DMS153 treated with DMSO at 0.1 percent for 48 hours (cell line): ENCODE data around the gene ZNF771.

Experiments
- DNase-seq: peaks from one replicate; lab custom pipeline; 2025; ENCODE audit not compliant: unreplicated experiment; lab: John Stamatoyannopoulos, UW

Gene ZNF771

DNA sequence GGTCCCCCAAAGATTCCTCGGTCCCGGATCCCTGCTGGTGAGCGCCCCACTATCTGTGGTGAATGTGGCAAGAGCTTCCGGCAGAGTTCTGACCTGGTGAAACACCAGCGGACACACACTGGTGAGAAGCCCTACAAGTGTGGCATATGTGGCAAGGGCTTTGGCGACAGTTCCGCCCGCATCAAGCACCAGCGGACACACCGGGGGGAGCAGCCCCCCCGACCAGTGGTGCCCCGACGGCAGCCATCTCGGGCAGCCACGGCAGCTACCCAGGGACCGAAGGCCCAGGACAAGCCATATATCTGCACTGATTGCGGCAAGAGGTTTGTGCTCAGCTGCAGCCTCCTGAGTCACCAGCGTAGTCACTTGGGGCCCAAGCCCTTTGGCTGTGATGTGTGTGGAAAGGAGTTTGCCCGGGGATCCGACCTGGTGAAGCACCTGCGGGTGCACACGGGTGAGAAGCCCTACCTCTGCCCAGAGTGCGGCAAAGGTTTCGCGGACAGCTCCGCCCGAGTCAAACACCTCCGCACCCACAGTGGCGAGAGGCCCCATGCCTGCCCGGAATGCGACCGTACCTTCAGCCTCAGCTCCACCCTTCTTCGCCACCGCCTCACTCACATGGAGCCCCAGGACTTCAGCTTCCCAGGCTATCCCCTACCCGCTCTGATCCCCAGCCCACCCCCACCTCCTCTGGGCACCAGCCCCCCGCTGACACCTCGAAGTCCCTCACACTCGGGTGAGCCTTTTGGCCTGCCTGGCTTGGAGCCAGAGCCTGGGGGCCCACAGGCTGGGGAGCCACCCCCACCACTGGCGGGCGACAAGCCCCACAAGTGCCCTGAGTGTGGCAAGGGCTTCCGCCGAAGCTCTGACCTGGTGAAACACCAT, 9.4 kb upstream of the ZNF771 start:
- DNase-seq: no peak

DNA sequence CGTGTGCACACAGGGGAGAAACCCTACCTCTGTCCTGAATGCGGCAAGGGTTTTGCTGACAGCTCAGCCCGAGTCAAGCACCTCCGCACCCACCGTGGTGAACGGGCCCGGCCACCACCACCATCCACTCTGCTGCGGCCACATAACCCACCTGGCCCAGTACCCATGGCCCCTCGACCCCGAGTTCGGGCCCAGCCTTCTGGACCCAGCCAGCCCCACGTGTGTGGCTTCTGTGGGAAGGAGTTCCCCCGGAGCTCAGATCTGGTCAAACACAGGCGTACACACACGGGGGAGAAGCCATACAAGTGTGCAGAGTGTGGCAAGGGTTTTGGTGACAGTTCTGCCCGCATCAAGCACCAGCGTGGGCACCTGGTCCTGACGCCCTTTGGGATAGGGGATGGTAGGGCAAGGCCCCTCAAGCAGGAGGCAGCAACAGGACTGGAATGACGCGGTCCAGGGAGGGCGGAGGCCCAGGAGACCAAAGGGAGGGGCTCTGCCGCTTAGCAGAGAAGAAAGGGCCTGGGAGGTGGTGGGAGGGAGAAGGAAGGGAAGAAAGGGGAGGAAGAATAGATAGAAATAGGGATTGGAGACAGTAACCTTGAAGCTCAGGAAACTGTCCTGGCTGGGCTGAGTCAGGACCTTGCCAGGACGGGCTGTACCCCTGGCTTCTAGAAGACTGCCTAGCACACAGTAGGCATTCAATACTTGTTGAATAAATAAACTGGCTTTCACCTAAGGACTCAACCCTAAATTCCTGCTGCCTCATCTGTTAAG, 8.6 kb upstream of the ZNF771 start:
- DNase-seq: no peak

DNA sequence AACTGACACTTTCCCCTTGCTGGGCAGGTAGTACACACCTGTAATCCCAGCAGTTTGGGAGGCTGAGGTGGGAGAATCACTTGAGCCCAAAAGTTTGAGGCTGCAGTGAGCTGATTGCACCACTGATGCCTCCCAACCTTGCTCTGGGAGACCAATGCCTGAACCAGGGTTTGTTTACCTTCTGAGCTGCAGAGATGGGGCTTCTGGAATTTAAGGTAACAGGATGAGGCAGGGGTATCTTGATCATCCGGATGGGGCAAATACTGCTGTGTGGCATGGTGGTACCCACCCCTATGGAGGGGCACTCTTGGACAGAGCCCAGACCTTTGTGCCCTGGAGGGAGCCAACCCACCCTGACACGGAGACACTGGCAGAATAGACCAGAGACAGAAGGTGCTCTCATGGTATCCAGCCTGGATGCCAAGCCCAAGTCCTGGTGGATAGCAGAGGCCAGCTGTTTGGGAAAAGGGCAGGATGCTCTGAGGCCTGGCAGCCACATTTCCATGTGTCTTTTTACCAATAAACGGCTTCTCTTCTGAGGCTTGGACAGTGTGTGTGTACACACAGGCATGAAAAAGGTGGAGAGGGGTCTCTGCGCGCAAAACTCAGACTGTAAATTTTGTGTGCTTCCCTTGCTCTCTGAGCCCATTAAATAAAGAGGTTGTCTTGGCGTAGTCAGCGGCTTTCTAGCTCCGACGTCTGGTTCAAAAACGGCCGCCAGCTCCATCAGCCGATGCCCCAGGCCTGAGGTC, 7.8 kb upstream of the ZNF771 start:
- DNase-seq: no peak

DNA sequence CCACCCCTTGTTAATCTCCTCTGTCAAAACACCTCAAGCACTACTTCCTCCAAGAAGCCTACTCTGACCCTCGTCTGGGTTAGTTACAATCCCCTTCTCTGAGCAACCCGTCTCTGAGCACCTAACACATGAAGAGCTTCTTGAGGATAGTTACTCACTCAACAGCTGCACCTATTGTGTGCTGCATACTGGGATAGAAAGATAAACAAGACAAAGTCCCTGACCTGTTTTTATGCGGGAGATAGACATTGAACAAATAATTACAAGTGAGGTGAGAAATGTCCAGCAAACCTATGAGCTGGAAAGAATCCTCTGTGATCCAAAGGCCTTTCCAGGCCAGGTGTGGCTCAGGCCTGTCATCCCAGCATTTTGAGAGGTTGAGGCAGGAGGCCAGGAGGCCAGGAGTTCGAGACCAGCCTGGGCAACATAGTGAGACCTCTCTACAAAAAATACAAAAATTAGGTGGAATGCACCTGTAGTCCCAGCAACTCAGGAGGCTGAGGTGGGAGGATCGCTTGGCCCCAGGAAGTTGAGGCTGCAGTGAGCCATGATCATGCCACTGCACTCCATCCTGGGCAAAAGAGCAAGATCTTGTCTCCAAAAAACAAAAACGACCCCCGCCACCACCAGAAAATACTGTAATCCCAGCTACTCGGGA, 5.5 kb upstream of the ZNF771 start:
- DNase-seq: no peak

DNA sequence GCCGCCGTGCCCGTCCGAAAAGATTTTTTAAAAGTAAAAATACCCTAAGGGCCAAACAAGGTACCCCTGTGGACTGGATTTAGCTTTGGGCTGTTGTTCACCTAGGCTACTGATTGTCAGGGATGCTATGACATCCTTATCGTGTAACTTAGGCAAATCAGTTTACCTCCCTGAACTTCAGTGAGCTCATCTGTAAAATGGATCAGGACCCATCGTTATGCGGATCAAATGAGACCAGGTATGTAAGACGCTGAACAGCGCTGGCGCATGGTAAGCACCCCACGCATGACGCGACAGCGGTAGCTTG, 658 bp upstream of the ZNF771 start:
- no peak for DNase-seq

DNA sequence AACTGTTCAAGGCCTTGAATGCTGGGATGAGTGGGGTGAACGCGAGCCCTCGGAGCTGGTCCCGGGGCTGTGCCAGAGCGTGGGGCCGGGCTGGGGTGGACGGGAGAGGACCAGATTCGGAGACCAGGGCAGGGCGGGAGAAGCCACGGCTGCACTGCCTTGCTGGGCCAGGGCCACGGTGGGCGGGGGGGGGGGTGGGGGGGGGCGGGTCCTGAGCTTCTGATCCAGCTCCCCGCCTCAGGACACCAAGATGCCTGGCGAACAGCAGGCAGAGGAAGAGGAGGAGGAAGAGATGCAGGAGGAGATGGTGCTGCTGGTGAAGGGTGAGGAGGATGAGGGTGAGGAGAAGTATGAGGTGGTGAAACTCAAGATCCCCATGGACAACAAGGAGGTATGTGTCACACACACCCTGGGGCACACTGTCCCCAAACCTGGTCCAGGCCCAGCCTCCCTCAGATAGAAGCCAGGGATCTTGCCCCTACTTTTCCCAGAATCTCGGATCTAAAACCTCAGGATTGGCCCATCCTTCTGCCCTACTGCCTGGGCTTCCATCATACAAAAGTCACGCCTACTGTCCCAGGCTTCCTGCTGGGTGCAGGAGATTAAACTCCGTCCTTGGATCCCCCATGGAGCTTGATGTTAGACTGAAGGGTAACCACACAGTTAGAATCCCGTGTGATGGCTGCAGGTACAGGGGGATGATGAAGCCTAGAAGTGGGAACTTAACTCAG, 563 bp downstream of the ZNF771 start:
- DNase-seq: no peak

DNA sequence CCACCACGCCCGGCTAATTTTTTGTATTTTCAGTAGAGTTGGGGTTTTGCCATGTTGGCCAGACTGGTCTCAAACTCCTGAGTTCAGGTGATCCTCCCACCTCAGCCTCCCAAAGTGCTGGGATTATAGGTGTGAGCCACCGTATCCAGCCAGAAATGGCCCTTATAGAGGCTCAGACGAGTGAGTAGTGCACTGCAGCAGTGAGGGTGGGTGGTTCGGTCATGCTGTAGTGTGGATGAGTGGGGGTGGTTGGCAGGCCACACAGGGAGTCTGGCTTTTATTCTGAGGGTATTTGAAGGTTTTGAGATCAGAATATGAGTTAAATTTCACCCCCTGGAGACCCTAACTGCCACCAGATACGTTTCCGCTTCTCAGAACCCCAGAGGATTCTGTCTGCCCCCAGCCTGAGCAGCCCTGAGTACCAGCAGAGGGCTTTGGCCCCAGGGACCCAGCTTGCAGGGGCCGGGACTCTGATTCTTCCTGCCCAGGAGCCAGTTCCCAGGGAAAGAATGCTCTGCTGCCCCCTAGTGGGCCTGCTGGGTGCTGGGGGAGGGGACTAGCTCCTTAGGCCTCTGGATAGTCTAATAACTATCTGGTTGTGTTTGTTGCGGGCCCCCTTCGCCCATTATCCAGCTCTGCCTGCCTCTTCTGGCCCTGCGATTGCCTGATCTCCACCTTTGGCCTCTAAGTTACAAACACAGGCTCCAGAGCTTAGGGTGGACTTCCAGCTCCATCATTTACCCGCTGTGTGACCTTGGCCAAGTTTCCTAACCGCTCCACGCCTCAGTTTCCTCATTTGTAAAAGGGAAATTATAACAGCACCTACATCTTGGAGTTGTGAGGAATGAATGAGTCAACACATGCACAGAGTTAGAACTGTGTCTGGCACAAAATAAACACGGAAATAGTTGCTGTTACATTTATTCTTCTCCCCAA, 2.0 kb downstream of the ZNF771 start:
- peak; percentile 78 for DNase-seq

DNA sequence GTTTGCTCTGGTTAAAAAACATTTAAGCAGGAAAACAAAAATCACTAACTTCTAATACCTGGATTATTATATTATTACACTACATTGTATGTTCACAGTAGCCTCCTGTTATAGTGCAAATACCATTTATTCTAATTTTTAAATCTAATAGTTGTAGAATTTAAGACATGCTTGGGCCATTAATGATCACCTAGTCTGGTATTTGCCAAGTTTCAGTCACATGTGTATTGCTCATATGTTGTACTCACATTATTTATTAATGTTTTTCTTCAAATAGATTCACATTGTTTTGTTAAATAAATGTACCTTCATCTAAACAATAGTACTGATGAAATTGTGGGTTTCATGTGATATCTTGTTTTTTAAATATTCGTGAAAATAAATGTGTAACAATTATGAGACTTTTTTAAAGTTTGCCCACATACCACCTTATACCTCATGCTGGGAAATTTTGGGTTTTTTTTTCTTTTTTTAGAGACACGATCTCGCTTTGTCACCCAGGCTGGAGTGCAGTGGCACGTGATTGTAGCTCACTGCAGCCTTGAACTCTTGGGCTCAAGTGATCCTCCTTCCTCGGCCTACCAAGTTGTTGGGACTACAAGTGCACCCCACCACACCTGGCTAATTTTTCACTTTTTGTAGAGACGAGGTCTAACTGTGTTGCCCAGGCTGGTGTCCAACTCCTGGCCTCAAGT, 5.9 kb downstream of the ZNF771 start:
- DNase-seq: no peak

DNA sequence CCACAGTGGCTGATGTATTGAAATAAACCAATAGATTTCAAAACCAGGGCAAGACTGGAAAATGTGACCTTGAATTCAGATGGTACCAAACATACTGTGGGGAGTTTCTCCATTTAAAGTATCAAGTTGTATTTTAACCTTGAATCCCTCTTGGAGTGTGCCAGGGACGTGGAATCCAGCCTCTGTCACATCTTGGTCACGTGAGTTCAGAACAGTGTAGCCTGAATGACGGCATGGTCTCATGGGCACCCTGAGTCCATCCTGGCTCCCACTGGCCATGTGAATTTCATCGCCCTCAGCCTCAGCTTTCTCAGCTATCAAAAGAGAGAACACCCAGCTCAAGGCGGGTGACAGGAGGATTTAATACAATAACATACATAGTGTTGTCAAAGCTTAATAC, 6.8 kb downstream of the ZNF771 start:
- no peak for DNase-seq

DNA sequence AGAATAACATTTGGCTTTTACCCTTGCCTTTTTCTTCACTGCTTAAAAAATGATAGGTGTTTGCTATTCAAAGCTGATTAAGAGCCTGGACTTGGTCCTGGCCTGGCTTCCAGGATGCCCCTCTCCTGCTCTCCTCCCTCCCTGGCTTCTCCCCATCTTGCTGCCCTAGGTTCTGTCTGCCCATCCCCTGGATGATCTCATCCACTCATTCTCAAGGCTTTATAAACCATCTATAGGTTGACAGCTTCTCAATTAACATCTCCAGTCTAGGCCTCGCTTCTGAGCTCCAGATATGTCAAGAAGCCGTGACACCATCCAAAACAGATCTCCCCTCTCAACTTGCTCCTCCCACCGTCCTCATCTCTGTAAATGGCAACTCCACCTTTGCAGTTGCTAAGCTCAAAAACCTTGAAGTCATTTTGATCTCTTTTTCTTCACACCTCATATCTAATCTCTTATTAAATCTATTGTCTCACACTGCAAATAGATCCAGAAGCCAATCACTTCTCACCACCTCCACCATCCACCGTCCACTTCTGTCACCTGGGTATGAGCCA, 8.7 kb downstream of the ZNF771 start:
- no peak for DNase-seq

DNA sequence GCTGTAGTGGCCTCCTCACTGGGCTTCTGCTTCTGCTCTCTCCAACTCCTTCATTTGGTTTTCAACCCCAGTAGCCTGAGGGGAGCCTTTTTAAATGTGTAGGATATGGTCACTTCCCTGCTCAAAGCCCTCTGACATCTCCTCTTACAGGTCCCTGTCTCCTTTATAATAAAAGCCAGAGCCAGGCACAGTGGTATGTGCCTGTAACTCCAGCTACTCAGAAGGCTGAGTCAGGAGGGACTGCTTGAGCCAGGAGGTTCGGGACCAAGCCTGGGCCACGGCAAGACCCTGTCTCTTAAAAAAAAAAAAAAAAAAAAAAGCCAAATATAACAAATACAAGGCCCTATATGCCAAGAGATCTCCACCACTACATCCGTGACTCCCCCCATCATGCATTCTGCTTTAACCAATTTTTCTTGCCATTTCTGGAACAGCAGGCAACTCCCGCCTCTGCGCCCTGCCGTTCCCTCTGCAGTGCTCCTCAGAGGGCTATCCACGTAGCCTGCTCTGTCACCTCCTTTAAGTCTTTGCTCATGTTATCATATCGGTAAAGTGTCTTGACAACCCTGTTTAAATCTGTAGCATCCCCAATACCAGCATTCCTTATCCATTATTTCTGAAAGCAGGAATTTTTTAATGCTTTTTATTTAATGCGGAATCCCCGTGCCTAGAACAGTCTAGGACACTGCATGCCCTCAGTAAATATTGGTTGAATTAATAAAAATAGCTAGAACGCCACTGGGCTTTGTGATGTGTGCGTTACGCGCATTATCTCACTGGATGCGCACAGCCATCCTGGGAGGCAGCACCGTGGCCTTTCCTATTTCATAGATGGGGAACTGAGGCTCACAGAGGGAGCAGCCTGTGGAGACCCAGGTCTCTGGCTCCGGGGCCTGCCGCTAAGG, 9.5 kb downstream of the ZNF771 start:
- no peak for DNase-seq

DNA sequence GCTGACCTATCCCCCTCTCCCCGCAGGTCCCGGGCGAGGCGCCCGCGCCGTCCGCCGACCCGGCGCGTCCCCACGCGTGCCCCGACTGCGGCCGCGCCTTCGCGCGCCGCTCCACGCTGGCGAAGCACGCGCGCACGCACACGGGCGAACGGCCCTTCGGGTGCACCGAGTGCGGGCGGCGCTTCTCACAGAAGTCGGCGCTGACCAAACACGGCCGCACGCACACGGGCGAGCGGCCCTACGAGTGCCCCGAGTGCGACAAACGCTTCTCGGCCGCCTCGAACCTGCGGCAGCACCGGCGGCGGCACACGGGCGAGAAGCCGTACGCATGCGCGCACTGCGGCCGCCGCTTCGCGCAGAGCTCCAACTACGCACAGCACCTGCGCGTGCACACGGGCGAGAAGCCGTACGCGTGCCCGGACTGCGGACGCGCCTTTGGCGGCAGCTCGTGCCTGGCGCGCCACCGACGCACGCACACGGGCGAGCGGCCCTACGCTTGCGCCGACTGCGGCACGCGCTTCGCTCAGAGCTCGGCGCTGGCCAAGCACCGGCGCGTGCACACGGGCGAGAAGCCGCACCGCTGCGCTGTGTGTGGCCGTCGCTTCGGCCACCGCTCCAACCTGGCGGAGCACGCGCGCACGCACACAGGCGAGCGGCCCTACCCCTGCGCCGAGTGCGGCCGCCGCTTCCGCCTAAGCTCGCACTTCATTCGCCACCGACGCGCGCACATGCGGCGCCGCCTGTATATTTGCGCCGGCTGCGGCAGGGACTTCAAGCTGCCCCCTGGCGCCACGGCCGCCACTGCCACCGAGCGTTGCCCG, 10.3 kb downstream of the ZNF771 start:
- DNase-seq: peak; percentile 88

DNA sequence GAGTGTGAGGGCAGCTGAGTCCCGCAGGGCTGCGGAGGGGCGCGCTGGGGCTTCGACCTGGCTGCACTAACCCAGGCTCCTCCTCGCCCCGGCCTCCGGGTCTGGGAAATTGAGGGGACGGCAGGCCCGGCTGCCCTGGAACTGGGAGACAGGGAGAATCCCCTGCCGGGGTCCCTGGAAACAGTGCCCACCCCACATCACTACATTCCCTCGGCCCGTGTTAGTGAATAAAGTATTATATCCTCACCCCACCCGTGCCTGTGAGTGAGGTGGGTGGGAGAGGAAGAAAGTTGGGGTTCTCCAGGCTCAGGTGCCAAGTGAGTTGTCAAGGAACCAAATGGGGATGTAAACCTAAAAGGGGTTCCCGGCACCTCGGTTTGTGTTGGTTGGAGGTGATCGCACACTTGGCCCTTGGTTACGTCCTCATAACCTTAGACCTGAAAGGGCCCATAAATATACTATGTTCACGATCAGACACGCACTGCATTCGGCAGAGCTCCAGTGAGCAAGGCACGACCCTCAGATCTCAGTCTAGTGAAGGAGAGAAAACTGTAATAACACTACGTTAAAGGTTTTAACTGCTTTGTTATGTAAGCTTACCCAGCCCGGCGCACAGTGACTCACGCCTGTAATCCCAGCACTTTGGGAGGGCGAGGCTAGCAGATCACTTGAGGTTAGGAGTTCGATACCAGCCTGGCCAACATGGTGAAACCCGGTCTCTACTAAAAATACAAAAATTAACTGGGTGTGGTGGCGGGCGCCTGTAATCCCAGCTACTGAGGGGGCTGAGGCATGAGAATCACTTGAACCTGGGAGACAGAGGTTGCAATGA, 11.2 kb downstream of the ZNF771 start:
- DNase-seq: no peak

DNA sequence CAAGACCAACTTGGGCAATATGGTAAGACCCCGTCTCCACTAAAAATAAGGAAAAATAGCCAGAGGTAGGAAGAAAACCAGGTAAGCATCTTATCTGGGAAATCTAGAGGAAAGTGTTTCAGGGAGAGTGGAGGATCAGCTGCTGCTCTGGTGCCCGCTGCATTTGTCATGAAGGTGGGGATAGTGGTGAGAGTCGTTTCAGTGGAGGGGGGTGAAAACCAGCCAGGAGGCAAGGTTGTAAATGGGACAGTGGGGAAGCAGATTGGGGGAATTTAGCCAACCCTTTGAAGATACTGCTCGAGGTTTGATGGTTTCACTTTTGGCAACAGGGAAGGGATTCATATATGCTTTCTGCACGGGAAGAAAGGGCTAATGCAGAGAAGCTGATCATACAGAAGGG, 13.6 kb downstream of the ZNF771 start:
- no peak for DNase-seq

DNA sequence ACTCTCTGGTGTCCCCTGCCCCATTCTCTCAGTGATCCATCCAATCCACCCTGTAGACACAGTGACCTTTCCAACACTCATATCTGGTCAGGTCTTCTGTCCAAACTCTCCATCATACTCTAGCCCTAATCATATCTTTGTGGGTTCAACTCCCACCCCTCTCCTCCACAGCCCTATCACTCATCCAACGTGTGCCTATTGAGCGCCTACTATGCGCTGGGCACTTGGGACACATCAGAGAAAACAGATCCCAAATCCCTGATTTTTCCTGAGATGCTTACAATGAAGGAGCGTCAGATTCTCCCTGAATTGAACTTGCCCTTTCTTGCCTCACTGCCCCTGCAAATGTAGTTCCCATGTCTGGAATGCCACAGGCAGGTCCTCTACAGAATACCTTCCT, 20.6 kb downstream of the ZNF771 start:
- no peak for DNase-seq

DNA sequence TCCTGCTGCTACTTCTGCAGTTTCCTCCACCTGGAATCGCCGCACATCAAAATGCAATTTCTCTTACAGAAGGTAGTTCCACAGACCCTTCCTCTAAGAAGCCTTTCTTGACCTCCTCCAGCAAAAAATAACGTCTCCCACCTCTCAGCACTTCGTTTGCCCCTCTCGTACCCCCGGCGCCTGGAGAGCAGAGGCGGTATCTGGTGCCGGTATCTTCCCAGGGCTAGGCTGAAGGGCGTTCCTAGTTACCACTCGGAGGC, 21.9 kb downstream of the ZNF771 start:
- DNase-seq: no peak
